Camera-type eye (tissue), 1 donor: ENCODE results near the gene CALCOCO1. TPM values are rescaled to one million over a fixed set of nuclear protein-coding genes. Genes with fewer than 3 reads are reported as not detected.

Experiments
- total RNA-seq: library from RNA; depleted of rRNA; stranded (reverse); fragments of >200 nt; gene quantifications from one replicate; pipeline ENCODE4 v1.2.3, GENCODE V29; 2014

The CALCOCO1 gene
- total RNA-seq, result 168 TPM

GRCh38 chr12:53727310-53728041 is at the start of gene CALCOCO1:
CALCOCO1 (minus strand) TSS chr12:53727452; CDS start chr12:53725242, 2,210 bp downstream.

GRCh38 chr12:53751336-53752191 is 24.3 kb upstream of the CALCOCO1 start, which contains the start of gene CISTR:
CISTR (minus strand) TSS chr12:53751979.

GRCh38 chr12:53675701-53676607 is 51.3 kb downstream of the CALCOCO1 start, which contains the start of gene ATP5MC2:
ATP5MC2 (minus strand) TSS chr12:53676083; CDS start chr12:53672614, 3,469 bp downstream.

Other genes with a start within 250 kb of the CALCOCO1 start
- gene MAP3K12, start 228.0 kb downstream of the CALCOCO1 start, total RNA-seq, result 34.0 TPM
- gene TARBP2, start 226.2 kb downstream of the CALCOCO1 start, total RNA-seq, result 28.6 TPM
- gene NPFF, start 220.0 kb downstream of the CALCOCO1 start, total RNA-seq, result not detected
- 26.3 TPM for gene ATF7, start 101.1 kb downstream of the CALCOCO1 start, total RNA-seq
- gene ATP5MC2, start 51.4 kb downstream of the CALCOCO1 start, total RNA-seq, result 112 TPM
- gene CISTR, start 24.5 kb upstream of the CALCOCO1 start, total RNA-seq, result not detected
- gene HOXC13, start 211.4 kb upstream of the CALCOCO1 start, total RNA-seq, result not detected
- not detected for gene HOXC12, start 227.5 kb upstream of the CALCOCO1 start, total RNA-seq
- not detected for gene HOXC11, start 245.7 kb upstream of the CALCOCO1 start, total RNA-seq
- not detected for gene HOTAIR, start 247.5 kb upstream of the CALCOCO1 start, total RNA-seq